Stimulated activated CD4-positive, alpha-beta T cell treated with anti-CD3 and anti-CD28 coated beads, Interleukin-1b, Interleukin-23, amount 100 ng/mL, for 4 hours (primary cell): ENCODE measurements around the gene SCN7A.
"Not testable (repeated sequence)": the region's sequence is repeated elsewhere in the genome, so short reads cannot be mapped to it uniquely, and the experiment has no call there.

Experiments used
- DNase-seq, 2 donors: peaks; one replicate each; pipeline ENCODE4 v3.0.0-alpha.2; 2020; ENCODE audit warnings: low read depth in 2 of 2

The SCN7A gene

DNA sequence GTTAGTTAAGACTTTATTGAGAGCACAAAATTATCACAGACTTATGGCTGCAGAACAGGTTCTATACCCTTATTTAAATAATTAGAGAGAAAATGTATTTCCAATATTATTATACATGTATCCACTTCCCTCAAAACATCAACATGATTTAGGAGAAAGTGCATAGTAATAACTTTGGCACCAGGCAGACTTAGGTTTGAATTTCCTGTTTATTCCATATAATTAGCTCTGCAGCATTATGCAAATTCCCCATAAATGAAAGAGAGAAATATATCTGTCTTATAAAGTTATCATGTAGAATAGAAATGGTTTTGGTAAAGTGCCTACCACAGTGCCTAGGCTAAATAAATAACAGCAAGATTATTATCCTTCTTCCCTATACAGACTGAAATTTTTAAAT is 133.6 kb downstream of the SCN7A start:
- no peak for DNase-seq

DNA sequence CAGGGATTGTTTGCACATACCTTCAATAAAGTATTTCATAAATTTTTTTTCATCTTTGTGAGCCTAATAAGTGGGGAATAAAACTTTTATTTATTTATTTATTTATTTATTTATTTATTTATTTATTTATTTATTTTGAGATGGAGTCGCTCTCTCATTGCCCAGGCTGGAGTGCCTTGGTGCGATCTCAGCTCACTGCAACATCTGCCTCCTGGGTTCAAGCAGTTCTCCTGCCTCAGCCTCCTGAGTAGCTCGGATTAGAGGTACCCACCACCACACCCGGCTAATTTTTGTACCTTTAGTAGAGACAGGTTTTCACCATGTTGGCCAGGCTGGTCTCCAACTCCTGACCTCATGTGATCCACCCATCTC is 136.1 kb downstream of the SCN7A start:
- not testable (repeated sequence) for DNase-seq

DNA sequence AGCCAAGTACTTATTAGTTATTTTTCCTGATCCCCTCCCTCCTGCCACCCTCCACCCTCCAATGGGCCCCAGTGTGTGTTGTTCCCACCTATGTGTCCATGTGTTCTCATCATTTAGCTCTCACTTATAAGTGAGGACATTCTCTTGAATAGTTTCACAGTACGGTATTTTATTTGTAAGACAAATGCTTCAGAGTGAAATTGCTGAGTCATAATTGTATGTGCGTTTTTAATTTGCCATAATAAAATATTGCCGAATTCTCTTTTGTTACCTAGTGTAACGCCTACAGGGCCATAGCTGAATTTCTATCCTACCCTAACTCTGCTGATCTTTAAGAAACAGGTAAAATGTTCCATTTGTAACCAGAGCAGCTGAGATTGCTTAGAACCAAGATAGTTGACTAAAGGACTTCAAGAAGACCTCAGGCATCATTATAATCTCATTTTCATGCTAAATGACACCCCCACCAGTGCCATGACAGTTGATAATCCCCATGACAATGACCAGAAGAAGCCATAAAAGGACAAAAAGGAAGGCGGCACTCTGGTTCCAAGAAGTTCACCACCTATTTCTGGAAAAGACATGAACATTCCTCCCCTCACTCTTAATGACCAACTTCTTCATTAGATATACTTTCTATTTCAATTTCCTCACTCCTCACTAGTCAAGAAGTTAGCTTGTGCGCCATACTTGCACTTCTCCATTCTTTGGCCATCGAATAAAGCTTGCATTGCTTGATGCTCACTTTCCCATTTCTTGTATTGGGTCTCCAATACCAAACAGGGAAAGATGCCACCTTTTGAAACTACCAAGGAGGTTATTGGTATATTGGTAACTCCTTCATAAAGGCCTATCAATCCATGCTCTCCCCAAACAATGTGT is 136.7 kb downstream of the SCN7A start:
- no peak for DNase-seq
